ENCODE measurements around the gene PROSER2.
A peak's percentile ranks its signal among the peaks of the same experiment; 100 is the strongest.
"Not testable (repeated sequence)": the region's sequence is repeated elsewhere in the genome, so short reads cannot be mapped to it uniquely, and the experiment has no call there.

PROSER2 gene

DNA sequence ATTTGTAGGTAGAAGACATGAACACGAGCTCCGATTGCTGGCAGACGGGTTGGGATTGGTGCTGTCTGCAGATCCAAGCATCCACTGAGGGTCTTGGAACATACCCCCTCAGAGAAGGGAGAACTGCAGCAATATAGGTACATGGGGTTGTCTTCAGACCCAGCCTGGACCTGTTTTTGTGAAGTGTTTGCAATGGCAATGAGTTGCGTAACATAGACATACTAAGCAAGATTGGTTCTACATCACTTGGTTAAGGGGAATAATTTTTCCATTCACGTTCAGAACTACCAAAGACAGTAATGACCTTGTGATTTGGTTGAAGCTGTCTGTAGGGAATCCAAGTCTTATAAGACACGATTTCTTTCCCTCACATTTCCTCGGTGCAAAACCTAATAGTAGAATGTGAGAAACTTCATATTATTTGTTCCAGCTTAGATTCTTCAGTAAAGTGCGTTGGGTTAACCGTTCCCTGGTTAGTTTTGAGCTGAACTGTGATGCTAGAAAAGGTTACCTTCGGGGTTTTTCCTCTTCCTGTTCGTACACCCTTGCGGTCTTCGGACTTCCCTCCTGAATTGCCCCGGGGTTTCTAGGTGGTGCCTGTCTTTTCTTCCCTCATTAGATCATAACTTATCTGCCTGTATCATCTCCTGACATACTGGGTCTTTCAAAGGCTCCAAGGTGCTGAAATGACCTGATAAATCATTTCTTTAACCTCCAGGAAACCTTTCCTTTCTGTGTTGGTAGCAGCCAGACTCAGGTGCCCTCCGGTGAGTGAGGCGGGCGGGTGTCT lies 14.4 kb downstream of the PROSER2 start:
- no peak for DNase-seq

DNA sequence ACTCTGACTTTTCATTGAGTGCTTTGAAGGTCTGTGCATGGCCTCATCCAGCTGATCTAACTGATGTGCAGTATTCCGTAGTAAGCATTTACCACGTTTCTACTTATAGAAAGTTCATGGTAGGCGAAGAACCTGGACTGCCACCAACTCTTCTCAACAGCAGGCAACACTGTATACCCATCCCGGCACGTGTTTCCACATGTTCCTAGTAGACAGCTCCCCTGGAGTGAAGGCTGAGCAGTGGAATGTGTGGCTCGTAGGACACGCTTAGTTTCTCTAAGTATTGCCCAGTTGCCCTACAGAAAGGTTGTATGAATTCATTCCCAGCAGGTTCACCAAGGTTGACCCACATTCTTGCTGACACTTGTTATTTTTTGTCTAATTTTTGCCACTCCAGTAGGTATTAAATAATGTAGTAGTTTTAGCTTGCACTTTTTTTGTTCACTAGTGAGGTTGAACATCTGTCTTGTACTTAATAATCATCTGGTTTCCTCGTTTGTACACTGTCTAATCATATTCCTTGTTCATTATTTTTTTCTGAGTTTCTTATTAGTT lies 15.2 kb downstream of the PROSER2 start:
- DNase-seq, result no peak

DNA sequence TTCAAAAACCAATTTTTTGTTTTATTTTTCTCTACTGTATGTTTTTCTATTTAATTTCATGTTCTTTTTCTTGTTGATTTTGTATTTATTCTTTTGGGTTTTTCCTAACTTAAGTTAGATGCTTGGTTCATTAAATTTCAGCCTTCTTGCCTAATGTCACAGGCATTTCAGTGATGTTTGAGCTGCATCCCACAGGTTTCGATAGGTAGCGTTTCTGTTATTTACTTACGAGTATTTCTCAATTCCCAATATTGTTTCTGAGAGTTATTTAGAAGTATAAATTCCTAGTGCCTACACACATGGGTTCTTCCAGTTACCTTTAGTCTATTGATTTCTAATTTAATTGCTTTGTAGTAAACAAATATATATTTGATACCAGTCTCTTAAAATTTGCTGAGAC lies 18.2 kb downstream of the PROSER2 start:
- DNase-seq, result no peak

DNA sequence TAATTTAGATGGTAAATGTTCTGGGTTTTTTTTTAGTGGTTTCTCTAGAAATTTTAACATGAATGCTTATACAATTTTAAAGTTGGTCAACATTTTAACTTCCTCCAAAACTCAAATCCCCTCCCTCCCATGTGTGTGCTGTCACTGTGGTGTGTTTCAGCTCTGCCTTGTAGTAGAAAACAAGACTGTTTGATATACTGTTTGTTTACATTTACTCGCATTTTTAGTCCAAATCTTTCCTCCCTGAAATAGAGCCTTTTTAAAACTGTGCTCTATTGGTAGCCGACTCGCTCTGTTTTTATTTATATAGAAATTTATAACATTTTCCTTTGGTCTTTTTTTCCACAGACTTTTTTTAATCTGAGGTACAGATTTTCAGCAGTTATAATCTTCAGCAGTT lies 19.3 kb downstream of the PROSER2 start:
- DNase-seq, result no peak

DNA sequence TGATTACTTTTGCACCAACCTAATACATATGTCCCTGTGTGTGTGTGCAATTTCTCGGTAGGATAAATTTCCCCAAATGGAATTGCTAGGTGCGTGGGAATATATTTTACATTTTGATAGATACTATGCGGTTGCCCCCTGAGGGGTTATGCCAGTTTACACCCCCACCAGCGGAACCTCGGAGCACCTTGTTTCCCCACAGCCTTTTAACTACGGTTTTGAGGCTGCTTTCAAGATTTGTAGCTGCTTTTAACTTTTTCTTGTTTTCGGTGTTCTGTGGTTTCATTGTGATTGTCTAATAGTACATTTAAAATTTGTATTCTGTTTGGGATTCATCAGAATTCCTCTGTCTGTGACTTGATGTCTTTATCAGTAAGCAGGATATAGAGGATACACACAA lies 22.0 kb downstream of the PROSER2 start:
- no peak for DNase-seq

DNA sequence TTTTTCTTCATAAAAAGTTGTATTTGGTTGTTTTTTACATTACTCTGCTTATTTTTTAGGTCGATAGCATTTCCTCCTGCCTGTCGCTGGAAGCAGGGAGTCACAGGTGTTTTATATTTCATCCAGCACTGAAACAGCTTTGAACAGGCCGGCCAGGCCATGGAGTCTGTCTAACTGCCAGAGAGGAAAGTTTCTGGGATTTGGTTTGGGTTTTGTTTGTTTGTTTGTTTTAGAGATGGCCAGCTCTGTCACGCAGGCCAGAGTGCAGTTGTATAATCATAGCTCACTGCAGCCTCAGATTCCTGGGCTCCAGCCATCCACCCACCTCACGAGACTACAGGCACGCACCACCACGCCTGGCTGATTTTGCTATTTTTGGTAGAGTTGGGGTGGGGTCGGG lies 23.4 kb downstream of the PROSER2 start:
- no peak for DNase-seq

DNA sequence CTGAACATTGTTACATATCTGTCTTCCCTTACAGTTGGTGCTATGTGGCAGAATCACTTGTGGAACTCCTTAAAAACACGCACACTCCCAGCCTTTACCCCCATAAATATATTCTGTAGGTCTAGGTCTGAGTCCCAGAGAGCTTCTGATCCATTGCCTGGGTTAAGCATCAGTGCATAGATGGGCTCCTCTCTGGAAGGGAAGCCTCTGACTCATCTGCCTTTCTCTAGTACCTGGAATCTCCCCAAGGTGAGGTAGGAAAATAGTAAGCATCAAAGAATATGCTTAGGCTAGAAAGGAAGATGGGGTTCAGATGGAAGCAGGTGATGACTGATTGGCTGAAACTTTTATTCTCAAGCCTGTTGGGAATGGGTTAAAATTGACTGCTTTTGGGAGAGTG lies 26.1 kb downstream of the PROSER2 start:
- no peak for DNase-seq

DNA sequence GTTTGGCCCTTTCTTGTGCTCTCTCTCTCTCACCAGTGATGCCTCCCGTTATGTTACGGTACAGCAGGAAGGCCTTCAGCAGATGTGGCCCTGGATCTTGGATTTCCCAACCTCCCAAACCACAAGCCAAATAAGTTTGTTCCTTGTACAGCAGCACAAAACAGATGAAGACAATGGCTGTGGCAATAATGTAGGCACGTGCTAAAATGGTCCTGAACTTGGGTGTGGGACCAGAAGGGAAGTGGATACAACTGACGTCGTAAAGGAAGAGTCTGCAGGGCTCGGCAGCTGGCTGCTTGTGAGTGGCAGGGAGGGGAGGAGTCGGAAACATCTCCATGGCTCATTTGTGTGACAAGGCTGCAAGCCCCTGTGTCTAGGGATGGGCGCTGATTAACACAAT lies 26.8 kb downstream of the PROSER2 start:
- DNase-seq, result no peak

DNA sequence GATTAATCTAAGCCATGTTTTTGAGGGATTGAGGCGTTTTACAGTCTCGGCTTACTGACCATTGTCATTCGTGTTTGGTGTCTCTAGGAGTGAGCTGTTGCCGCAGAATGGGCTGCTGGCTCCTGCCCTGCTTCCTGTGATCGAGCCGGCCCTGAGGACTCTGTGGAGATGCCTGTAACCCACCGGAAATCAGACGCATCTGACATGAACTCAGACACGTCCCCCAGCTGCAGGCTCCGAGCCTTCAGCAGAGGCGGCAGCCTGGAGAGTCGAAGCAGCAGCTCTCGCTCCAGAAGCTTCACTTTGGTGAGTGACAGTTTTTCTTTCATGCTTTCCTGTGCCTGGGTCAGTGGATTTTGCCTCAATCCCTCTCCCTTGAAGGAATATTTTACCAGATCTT lies 28.8 kb downstream of the PROSER2 start:
- no peak for DNase-seq

DNA sequence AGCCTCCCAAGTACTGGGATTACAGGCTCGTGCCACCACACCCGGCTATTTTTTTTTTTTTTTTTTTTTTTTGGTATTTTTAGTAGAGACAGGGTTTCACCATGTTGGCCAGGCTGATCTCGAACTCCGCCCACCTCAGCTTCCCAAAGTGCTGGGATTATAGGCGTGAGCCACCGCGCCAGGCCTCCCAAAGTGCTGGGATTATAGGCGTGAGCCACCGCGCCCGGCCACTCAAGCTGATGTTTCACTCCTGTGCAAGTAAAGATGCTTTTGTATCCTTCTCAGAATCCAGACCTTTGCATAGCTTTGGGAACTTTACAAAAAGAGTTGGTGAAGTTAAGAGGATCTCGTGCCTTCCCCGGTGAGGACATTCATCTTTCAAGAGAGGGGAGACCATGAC lies 29.5 kb downstream of the PROSER2 start:
- not testable (repeated sequence) for DNase-seq

DNA sequence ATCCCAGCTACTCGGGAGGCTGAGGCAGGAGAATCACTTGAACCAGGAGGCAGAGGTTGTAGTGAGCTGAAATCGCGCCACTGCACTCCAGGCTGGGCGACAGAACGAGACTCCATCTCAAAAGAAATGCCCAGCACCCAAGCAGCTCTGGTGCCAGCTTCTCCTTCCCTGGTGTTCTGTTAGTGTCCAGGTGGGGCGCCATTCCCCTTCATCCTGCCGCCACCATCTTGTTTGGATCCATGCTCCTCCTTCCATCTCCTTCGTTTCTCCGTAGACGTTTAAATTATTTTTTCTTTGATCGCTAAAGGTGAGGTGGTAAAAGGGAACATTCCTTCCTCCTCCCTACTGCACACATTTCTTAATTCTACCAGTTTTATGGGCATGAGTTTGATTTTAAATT lies 30.3 kb downstream of the PROSER2 start:
- DNase-seq, result no peak

DNA sequence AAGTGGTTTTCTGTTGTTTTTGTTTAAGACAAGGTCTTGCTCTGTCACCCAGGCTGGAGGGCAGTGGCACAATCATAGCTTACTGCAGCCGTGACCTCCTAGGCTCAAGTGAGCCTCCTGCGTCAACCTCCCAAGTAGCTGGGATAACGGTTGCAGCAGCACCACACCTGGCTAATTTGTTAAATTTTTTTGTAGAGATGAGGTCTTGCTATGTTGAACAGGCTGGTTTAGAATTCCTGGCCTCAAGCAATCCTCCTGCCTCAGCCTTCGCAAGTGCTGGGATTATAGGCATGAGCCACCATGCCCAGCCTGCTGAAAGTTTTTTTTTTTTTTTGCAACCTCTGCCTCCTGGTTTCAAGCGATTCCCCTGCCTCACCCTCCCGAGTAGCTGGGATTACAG lies 31.1 kb downstream of the PROSER2 start:
- DNase-seq, result no peak

DNA sequence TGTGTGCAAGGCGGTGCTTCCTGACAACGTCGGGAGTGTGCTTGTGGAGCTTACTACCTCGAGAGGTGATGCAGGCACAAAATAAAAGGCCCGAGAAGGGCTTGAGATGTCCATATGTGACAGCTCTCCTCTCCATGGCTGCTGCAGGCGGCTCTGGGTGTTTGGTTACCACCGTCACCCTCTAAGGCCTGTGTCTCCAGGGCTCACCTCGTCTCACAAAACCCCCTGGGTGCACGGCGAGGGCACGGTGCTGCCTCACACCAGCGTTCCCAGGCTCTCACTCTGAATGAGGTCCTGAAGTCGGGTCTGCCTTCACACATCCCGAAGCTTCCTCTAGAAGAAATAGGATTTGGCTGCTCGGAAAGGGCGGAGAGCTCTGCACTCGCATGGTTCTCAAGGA lies 32.9 kb downstream of the PROSER2 start:
- DNase-seq, result no peak

DNA sequence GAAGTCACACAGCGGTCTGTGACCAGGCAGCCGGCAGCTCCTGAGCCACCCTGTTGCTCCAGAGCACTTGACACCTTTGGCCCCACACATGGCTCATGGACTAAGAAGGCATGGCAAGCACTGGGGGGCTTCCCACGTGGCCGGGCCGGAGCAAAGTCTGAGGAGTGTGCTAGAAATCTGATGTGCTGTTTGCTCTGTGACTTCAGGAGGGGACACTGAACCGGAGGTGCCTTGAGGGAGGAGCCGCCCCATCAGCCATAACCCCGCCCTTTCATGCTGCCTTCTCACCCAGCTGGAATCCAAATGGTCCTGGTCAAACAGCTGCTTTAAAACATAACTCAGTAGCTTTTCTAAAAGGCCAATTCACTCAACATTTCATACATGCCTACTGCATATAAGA lies 33.5 kb downstream of the PROSER2 start:
- DNase-seq, result no peak

DNA sequence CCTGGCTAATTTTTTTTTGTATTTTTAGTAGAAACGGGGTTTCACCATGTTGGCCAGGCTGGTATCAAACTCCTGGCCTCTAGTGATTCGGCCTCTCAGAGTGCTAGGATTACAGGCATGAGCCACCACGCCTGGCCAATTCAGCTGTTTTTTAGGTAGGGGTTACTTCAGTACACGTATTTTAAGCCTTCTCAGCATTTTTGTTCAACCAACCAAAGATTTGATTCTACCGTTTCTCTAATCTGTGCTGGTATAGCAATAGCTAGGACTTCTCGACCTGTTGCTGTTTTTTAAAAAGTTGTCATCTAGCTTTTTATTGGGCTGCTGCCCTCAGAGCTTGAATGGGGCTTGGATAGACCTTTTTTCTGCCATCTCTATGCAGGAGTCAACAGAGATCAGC lies 34.9 kb downstream of the PROSER2 start:
- no peak for DNase-seq

DNA sequence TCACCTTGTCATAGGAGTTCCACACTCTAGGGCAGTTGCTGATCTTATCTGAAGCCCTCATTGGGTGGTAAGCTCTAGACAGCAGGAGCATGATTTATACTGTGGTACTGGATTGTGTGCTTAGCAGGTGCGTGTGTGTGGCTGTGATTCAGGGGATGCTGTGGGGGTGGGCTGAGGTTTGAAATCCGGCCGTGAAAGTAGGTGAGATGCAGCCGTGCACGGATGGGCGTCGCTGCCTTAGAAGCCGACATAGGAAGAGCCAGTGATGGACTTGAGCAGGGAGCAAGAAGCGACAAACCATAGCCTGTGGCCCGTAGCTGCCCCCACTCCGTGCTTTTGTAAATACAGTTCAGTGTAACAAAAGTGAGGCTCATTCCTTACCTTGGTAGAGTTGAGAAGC lies 38.2 kb downstream of the PROSER2 start:
- no peak for DNase-seq

DNA sequence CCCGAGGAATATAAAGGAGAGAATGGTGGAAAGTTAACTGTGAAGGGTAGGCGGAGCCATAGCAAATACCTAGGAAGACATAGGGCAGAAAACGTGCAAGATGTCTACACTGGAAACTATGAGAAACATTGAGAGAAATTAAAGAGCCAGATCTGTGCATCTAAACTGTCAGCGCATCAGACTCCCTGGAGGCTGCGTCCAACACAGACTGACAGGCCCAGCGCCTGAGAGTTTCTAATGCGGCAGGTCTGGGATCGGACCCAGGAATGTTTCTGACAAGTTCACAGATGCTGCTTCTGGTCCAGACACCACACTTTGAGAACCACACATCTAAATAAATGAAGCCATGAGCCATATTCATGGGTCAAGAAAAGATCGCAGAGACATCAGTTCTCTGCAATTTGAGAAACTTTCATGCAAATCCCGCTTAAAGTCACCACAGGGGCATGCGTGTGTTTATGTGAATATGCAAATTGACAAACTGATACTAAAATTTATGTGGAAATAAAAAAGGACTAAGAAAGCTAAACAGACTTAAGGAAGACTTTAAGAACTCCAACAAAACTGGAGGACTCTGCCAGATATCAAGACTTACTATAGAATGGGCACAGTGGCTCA lies 38.8 kb downstream of the PROSER2 start:
- no peak for DNase-seq

DNA sequence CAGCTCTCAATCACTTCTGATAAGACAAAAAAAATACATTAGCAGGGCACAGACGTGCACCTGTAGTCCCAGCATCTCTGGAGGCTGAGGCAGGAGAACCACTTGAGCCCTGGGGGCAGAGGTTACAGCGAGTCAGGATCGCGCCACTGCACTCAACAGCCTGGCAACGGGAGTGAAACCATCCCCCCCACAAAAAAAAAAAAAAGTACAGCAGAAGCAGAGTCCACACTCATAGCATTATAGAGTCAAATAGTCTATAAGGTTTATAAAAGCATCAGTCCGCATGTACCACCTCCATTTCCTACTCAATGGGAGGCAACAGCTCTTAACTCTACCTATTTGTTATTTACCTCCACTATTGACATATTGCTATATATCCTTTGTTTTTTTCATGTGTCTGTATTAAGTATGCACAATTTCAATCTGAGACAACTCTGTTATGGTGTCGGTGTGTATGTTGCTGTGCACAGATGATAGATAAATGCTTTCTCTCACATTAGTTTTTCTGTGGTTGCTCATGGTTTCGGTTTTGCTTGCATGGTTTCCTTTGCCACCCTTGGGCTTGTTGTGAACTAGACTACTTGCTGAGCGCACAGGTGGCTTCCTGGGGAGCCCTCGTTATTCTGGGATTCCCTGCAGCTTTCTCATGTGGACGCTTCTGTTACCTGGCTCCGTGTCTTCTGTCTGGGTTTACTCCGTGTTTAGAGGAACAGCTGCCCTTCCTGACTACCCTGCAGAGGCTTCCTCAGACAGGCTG lies 40.4 kb downstream of the PROSER2 start:
- DNase-seq, result peak; percentile 70

DNA sequence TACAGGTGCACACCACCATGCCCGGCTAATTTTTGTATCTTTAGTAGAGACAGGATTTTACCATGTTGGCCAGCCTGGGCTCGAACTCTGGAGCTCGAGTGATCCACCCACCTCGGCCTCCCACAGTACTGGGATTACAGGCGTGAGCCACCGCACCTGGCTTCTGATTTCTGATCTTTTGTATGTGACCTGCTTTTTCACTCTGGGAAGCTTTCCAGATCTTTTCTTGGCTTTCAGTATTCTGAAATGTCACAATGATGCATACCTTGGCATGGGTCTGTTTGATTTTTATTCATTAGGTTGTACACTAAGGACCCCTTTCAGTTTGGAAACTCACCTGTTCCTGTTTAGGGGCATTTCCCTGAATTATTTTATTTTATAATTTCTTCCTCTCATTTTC lies 41.6 kb downstream of the PROSER2 start:
- no peak for DNase-seq

DNA sequence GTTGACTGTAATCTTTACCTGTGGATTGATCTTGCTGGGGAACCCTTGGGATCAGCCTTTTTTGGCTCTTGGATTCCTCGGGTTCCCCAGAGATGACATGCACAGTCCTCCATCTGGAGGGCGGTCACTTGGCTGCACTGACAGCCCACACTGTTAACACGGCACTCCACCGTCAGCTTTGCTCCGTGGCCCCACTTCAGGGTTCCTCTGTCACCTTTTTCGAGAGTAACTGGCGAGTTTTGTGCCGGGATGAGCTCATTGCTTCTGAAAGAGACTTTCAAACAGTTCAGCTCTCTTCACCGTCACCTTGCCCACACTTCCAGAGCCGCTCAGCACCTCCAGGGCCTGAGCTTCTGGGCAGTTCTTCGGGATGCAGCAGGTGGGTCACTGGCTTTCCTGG lies 42.4 kb downstream of the PROSER2 start:
- no peak for DNase-seq

DNA sequence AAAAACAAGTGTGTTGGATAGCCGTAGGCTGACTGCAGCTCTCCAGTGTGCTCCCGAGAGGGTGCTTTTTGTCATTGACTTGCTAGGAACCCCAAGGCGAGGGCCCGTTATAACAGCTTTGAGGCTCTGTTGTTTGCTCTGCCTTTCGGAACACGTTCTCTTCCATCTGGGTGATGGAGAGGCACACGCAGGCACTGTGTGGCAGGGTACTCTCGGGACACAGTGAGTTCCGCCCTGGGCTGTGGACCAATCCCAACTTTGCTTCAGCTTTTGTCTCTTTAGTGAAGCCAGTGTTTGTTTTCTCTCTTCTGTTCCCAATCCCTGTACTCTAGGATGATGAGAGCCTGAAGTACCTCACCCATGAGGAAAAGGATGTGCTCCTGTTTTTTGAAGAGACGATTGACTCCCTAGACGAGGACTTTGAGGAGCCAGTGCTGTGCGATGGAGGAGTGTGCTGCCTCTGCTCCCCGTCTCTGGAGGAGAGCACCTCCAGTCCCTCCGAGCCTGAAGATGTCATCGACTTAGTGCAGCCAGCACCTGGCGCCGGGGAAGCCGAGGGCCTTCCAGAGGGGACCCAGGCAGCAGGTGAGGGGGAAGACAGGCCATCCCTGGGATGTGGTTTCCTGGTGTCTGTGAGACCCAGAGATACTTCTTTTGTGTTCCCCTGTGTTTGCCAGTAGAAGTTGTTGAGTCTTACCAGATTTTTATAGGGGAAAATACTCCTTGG lies 43.2 kb downstream of the PROSER2 start:
- DNase-seq, result no peak

DNA sequence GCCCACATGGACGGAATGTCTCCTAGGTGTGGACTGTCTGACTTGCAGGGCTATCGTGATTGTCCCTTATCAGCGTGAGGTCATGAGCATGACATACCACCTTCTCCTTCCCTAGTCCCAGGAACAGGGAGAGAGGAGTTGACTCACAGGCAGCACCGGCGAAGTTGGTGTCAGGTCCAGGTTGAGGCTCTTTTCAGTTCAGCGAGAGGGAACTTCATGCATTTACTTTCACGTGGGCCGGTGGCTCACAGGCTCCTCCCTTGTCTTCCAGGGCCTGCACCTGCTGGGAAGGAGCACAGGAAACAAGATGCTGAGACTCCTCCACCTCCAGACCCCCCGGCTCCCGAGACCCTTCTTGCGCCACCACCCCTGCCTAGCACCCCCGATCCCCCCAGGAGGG lies 46.1 kb downstream of the PROSER2 start:
- DNase-seq, result no peak

Measured in CD4-positive, alpha-beta T cell treated with Interleukin-6 for 4 hours (primary cell).